Gastrocnemius medialis (tissue), 4 donors: ENCODE results near the gene KCNAB1. TPM values are rescaled to one million over a fixed set of nuclear protein-coding genes. Genes with fewer than 3 reads are reported as not detected.

ENCODE experiments used
- ATAC-seq, 2 donors: fragments of 150-250 bp; one replicate each; pipeline ENCODE4 v1.9.1; 2016
- DNase-seq, 2 donors: peaks; one replicate each; pipeline ENCODE4 v3.0.0-alpha.2; 2019
- H3K27ac ChIP-seq, 4 donors: fragments of 200-600 bp; sonication (generic); 1 replicate in 1 of 4; 2 replicates in 3 of 4; pipeline ENCODE4 v1.5.1; 2016 to 2018; ENCODE audit warnings: mild to moderate bottlenecking in 2 of 4, moderate library complexity in 1 of 4
- H3K27me3 ChIP-seq, 3 donors: fragments of 200-600 bp; sonication (generic) in 2 of 3; 1 replicate in 1 of 3; 2 replicates in 2 of 3; pipeline versions ENCODE4 v1.5.1 to v1.6.0; 2016 to 2019; ENCODE audit warnings: mild to moderate bottlenecking in 1 of 3, moderate library complexity in 1 of 3
- H3K36me3 ChIP-seq, 2 donors: fragments of 200-600 bp; sonication (generic) in 1 of 2; one replicate each; pipeline ENCODE4 v1.5.1; 2017 to 2018
- H3K4me1 ChIP-seq, 2 donors: fragments of 200-600 bp; sonication (generic) in 1 of 2; one replicate each; pipeline ENCODE4 v1.5.1; 2016 to 2017; ENCODE audit warnings: mild to moderate bottlenecking in 2 of 2
- H3K4me3 ChIP-seq, 4 donors: fragments of 200-600 bp; sonication (generic) in 3 of 4; 1 replicate in 1 of 4; 2 replicates in 3 of 4; pipeline ENCODE4 v1.5.1; 2016 to 2019; ENCODE audit warnings: mild to moderate bottlenecking in 2 of 4
- H3K9me3 ChIP-seq, 3 donors: fragments of 200-600 bp; sonication (generic) in 2 of 3; 1 replicate in 1 of 3; 2 replicates in 2 of 3; pipeline ENCODE4 v1.5.1; 2016 to 2019
- CTCF ChIP-seq, 5 experiments: fragments of 450-650 bp in 3 of 5; fragments of 200-600 bp in 2 of 5; sonication (generic) in 2 of 5; IDR thresholded peaks in 4 of 5; conservative IDR thresholded peaks in 1 of 5; 1 replicate in 4 of 5; 2 replicates in 1 of 5; pipeline ENCODE4 v1.5.1; 2016 to 2019; ENCODE audit warnings: antibody characterized with exemption in 5 of 5, mild to moderate bottlenecking in 3 of 5, moderate library complexity in 3 of 5
- POLR2A ChIP-seq, 2 donors: fragments of 450-650 bp; IDR thresholded peaks; one replicate each; pipeline ENCODE4 v1.6.1; 2017; ENCODE audit warnings: antibody characterized with exemption in 2 of 2, mild to moderate bottlenecking in 2 of 2, moderate library complexity in 2 of 2
- in situ Hi-C, 4 donors: fragments of 200-750 bp; cut with MboI; loops; one replicate each; pipeline versions ENCODE4 v1.15.0 to v1.8.0; 2017; ENCODE audit warnings: low sequenced_read_pairs in 4 of 4
- intact Hi-C: fragments of 100-400 bp; cut with DNase I; formaldehyde crosslinking; loops from one replicate; pipeline ENCODE4 v1.15.1; 2023; ENCODE audit warnings: low total_unique reads
- total RNA-seq, 4 donors: library from RNA; depleted of rRNA; stranded (reverse); fragments of >200 nt; gene quantifications; one replicate each; pipeline versions ENCODE4 v1.1.0 to v1.2.3, GENCODE V29; 2016

The KCNAB1 gene
- total RNA-seq, 4 donors from 2014 or later: 0.46 to 3.6 (median 1.9) TPM

- no peak overlapping the region for H3K27ac ChIP-seq
- intact Hi-C loops: no loop called here
- H3K36me3 ChIP-seq: no peaks in the 10 kb centered on the region
- no peaks in the 10 kb centered on the region for H3K27me3 ChIP-seq
- no peak for TF ChIP-seq CTCF (IDR thresholded peaks at IDR 0.05 in 4 of 5, conservative IDR thresholded peaks at IDR 0.05 in 1 of 5)
- no peak for TF ChIP-seq POLR2A (IDR thresholded peaks at IDR 0.05)
- no peak for DNase-seq
- H3K9me3 ChIP-seq: no peaks in the 10 kb centered on the region
- no peak for ATAC-seq
- no peaks in the 10 kb centered on the region for H3K4me1 ChIP-seq
- in situ Hi-C loops: no loop called here
- H3K4me3 ChIP-seq: no peak overlapping the region
Measured at GRCh38 chr3:156211583-156211982, 91.2 kb downstream of the KCNAB1 start.

GRCh38 chr3:156214676-156215075 is 94.3 kb downstream of the KCNAB1 start:
- Histone ChIP-seq H3K27me3 (no peaks in the 10 kb centered on the region), H3K36me3 (no peaks in the 10 kb centered on the region), H3K27ac (no peak overlapping the region), H3K4me1 (no peaks in the 10 kb centered on the region), H3K9me3 (no peaks in the 10 kb centered on the region), H3K4me3 (no peak overlapping the region)
- DNase-seq: no peak
- in situ Hi-C loops: no loop called here
- intact Hi-C loops: no loop called here
- no peak for ATAC-seq
- no peak for TF ChIP-seq POLR2A (IDR thresholded peaks at IDR 0.05)
- no peak for TF ChIP-seq CTCF (IDR thresholded peaks at IDR 0.05 in 4 of 5, conservative IDR thresholded peaks at IDR 0.05 in 1 of 5)

GRCh38 chr3:156215751-156216150 is 95.4 kb downstream of the KCNAB1 start:
- intact Hi-C loops (no loop called here), in situ Hi-C loops (no loop called here)
- Histone ChIP-seq H3K27ac (no peak overlapping the region), H3K9me3 (no peaks in the 10 kb centered on the region), H3K4me3 (no peak overlapping the region), H3K4me1 (no peaks in the 10 kb centered on the region), H3K36me3 (no peaks in the 10 kb centered on the region), H3K27me3 (no peaks in the 10 kb centered on the region)
- ATAC-seq (no peak), DNase-seq (no peak)
- TF ChIP-seq CTCF (IDR thresholded peaks at IDR 0.05 in 4 of 5, conservative IDR thresholded peaks at IDR 0.05 in 1 of 5): no peak
- TF ChIP-seq POLR2A (IDR thresholded peaks at IDR 0.05): no peak

GRCh38 chr3:156216216-156216615 is 95.8 kb downstream of the KCNAB1 start:
- no peak for ATAC-seq
- Histone ChIP-seq H3K4me3 (no peak overlapping the region), H3K36me3 (no peaks in the 10 kb centered on the region), H3K9me3 (no peaks in the 10 kb centered on the region), H3K27me3 (no peaks in the 10 kb centered on the region), H3K27ac (no peak overlapping the region), H3K4me1 (no peaks in the 10 kb centered on the region)
- TF ChIP-seq CTCF (IDR thresholded peaks at IDR 0.05 in 4 of 5, conservative IDR thresholded peaks at IDR 0.05 in 1 of 5) (no peak), POLR2A (IDR thresholded peaks at IDR 0.05) (no peak)
- in situ Hi-C loops: no loop called here
- intact Hi-C loops: no loop called here
- no peak for DNase-seq

- Histone ChIP-seq H3K9me3 (no peaks in the 10 kb centered on the region), H3K4me1 (no peaks in the 10 kb centered on the region), H3K27ac (no peak overlapping the region), H3K4me3 (no peak overlapping the region), H3K27me3 (no peaks in the 10 kb centered on the region), H3K36me3 (no peaks in the 10 kb centered on the region)
- intact Hi-C loops: no loop called here
- TF ChIP-seq POLR2A (IDR thresholded peaks at IDR 0.05): no peak
- no peak for TF ChIP-seq CTCF (IDR thresholded peaks at IDR 0.05 in 4 of 5, conservative IDR thresholded peaks at IDR 0.05 in 1 of 5)
- DNase-seq (no peak), ATAC-seq (no peak)
- in situ Hi-C loops: no loop called here
Measured at GRCh38 chr3:156216852-156217251, 96.5 kb downstream of the KCNAB1 start.
